B cell (primary cell): ENCODE results near the gene DPP10. TPM values are rescaled to one million over a fixed set of nuclear protein-coding genes. Genes with fewer than 3 reads are reported as not detected.

Source experiments
- ATAC-seq: fragments of 200-7000 bp; cut with Tn5 transposase; one replicate; pipeline ENCODE4 v1.10.0; 2021; ENCODE audit warnings: low read depth, mild to moderate bottlenecking, moderate number of reproducible peaks, moderate library complexity
- CTCF ChIA-PET: fragments of 350-600 bp; sonication (Branson Sonifier 250); formaldehyde crosslinking; loops from one replicate; lab custom pipeline; 2021; ENCODE audit warnings: antibody characterized with exemption, inconsistent platforms; lab: Charles Lee
- POLR2A ChIA-PET: fragments of 350-600 bp; sonication (Branson Sonifier 250); formaldehyde crosslinking; loops from one replicate; lab custom pipeline; 2021; ENCODE audit warnings: antibody characterized with exemption; lab: Charles Lee
- DNase-seq: peaks from one replicate; pipeline ENCODE4 v3.0.0; 2013
- H2AFZ ChIP-seq: 2 replicates; pipeline ENCODE4 v1.6.1; 2012; ENCODE audit warnings: mild to moderate bottlenecking, low read depth, low read length; ENCODE audit not compliant: insufficient read depth, poor library complexity, severe bottlenecking
- H3K27ac ChIP-seq, 2 donors: 1 replicate in 1 of 2; 2 replicates in 1 of 2; pipeline ENCODE4 v1.5.1; 2012 to 2013; ENCODE audit warnings: low read length in 2 of 2, mild to moderate bottlenecking in 2 of 2, moderate library complexity in 1 of 2
- H3K27me3 ChIP-seq, 4 experiments: fragments of 200-600 bp in 1 of 4; sonication (generic) in 1 of 4; replicated peaks in 1 of 4; 1 replicate in 2 of 4; 2 replicates in 2 of 4; pipeline versions ENCODE4 v1.6.1 to v1.7.0; 2013 to 2016; ENCODE audit warnings: low read length in 3 of 4, mild to moderate bottlenecking in 2 of 4, mixed read lengths in 1 of 4, moderate library complexity in 1 of 4; ENCODE audit not compliant: insufficient read depth in 4 of 4, control insufficient read depth in 3 of 4; ENCODE audit errors: control extremely low read depth in 1 of 4
- H3K36me3 ChIP-seq, 2 experiments: replicated peaks in 1 of 2; 1 replicate in 1 of 2; 2 replicates in 1 of 2; pipeline versions ENCODE4 v1.6.1 to v1.7.1; 2013; ENCODE audit warnings: low read length in 1 of 2; ENCODE audit not compliant: insufficient read depth in 2 of 2, control insufficient read depth in 1 of 2; ENCODE audit errors: control extremely low read depth in 1 of 2, extremely low read depth in 1 of 2
- H3K4me1 ChIP-seq, 2 donors: fragments of 200-600 bp in 1 of 2; sonication (generic) in 1 of 2; 1 replicate in 1 of 2; 2 replicates in 1 of 2; pipeline versions ENCODE4 v1.5.1 to v1.6.1; 2013 to 2017; ENCODE audit warnings: low read length in 2 of 2; ENCODE audit not compliant: control insufficient read depth in 2 of 2, insufficient read depth in 2 of 2
- H3K4me2 ChIP-seq: replicated peaks from 2 replicates; pipeline ENCODE3; 2012; ENCODE audit warnings: mild to moderate bottlenecking, low read depth, low read length; ENCODE audit not compliant: poor library complexity, severe bottlenecking
- H3K4me3 ChIP-seq, 5 experiments: fragments of 200-600 bp in 1 of 5; sonication (generic) in 1 of 5; 1 replicate in 3 of 5; 2 replicates in 2 of 5; pipeline versions ENCODE4 v1.5.1 to v1.7.0; 2011 to 2016; ENCODE audit warnings: low read length in 4 of 5, mild to moderate bottlenecking in 4 of 5, low read depth in 2 of 5, control low read depth in 1 of 5, moderate library complexity in 1 of 5; ENCODE audit not compliant: insufficient read depth in 1 of 5; ENCODE audit errors: control extremely low read depth in 1 of 5, extremely low read depth in 1 of 5
- H3K79me2 ChIP-seq: fragments of 200-600 bp; sonication (generic); one replicate; pipeline ENCODE4 v1.6.0; 2016; ENCODE audit warnings: low read length; ENCODE audit not compliant: control insufficient read depth, insufficient read depth
- H3K9ac ChIP-seq: fragments of 200-600 bp; sonication (generic); 2 replicates; pipeline ENCODE4 v1.6.1; 2017; ENCODE audit warnings: mild to moderate bottlenecking, low read length, moderate library complexity
- H3K9me3 ChIP-seq, 3 donors: one replicate each; pipeline versions ENCODE4 v1.6.1 to v1.7.1; 2013; ENCODE audit warnings: low read length in 2 of 3; ENCODE audit not compliant: control insufficient read depth in 2 of 3, insufficient read depth in 1 of 3; ENCODE audit errors: control extremely low read depth in 1 of 3
- H4K20me1 ChIP-seq: 2 replicates; pipeline ENCODE4 v1.6.0; 2012; ENCODE audit warnings: mild to moderate bottlenecking, low read length; ENCODE audit not compliant: insufficient read depth, control insufficient read depth, poor library complexity, severe bottlenecking
- H3K27ac Mint-ChIP-seq: one replicate; pipeline ENCODE4 v1.8.0; 2021; ENCODE audit warnings: mixed read lengths
- H3K27me3 Mint-ChIP-seq: one replicate; pipeline ENCODE4 v1.8.0; 2021; ENCODE audit warnings: mixed read lengths
- H3K4me1 Mint-ChIP-seq: one replicate; pipeline ENCODE4 v1.8.0; 2021; ENCODE audit warnings: mixed read lengths
- H3K4me3 Mint-ChIP-seq: one replicate; pipeline ENCODE4 v1.8.0; 2021; ENCODE audit warnings: mixed read lengths
- H3K9me3 Mint-ChIP-seq: one replicate; pipeline ENCODE4 v1.8.0; 2022; ENCODE audit warnings: mixed read lengths; ENCODE audit not compliant: insufficient read depth
- EZH2 ChIP-seq: IDR thresholded peaks from 2 replicates; pipeline ENCODE4 v1.6.1; 2012; ENCODE audit warnings: borderline replicate concordance, low read depth, mild to moderate bottlenecking, moderate library complexity, low read length; ENCODE audit not compliant: insufficient read depth, poor library complexity, severe bottlenecking
- WGBS: methylation state at CpG from one replicate; pipeline ENCODE4 v1.1.5; 2013; ENCODE audit warnings: missing lambda C conversion rate; ENCODE audit not compliant: insufficient coverage; 5-methylcytosine and 5-hydroxymethylcytosine counted together
- intact Hi-C: fragments of 100-400 bp; cut with micrococcal nuclease; formaldehyde crosslinking; loops from one replicate; pipeline ENCODE4 v1.10.0; 2022
- polyA plus RNA-seq: library from polyadenylated mRNA; depleted of rRNA; stranded (reverse); fragments of >200 nt; gene quantifications from 2 replicates; pipeline ENCODE4 v1.2.3, GENCODE V29; 2012
- total RNA-seq, 2 donors: library from RNA; stranded (reverse); fragments of 120-200 nt in 1 of 2; gene quantifications; 1 replicate in 1 of 2; 2 replicates in 1 of 2; pipeline versions ENCODE4 v1.2.3 to v1.2.4, GENCODE V29; 2013 to 2022
- TF ChIP-seq, protein P1 (sequence below): fragments of 200-600 bp; IDR thresholded peaks from one replicate; pipeline ENCODE4 v1.8.0; 2022; ENCODE audit warnings: antibody characterized with exemption, mild to moderate bottlenecking

Gene DPP10
- total and polyA plus RNA-seq, 2 donors (not counting 1 experiment from before 2014, with no cell fraction given): not detected

DNA sequence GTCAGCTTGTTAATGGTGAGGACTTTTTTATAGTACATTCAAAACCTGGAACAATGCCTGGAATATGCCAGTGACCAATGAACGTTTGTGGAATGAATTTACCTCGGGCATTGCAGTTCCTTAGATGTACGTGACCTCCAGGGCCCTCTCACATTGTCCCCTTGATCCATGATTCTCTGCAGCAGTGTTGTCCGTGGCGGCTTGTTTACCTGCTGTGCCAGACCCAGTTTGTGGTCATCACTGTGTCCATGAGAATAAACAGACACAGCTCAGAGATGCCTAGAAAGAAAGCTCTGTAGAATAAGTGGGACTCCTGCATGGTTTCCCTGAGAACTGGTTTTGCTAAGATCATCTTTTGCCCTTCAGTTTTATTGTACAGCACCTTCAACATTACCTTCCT is 1132.2 kb downstream of the DPP10 start:
- Histone ChIP-seq H3K36me3 (no peaks in the 10 kb centered on the region), H3K9ac (no peak overlapping the region), H2AFZ (no peak overlapping the region), H3K27me3 (no peaks in the 10 kb centered on the region), H4K20me1 (no peaks in the 10 kb centered on the region), H3K4me1 (no peaks in the 10 kb centered on the region), H3K4me2 (no peak overlapping the region), H3K79me2 (no peaks in the 10 kb centered on the region), H3K9me3 (no peaks in the 10 kb centered on the region), H3K27ac (no peak overlapping the region), H3K4me3 (no peak overlapping the region)
- no peak overlapping the region for H3K27ac Mint-ChIP-seq
- TF ChIP-seq, protein P1, sequence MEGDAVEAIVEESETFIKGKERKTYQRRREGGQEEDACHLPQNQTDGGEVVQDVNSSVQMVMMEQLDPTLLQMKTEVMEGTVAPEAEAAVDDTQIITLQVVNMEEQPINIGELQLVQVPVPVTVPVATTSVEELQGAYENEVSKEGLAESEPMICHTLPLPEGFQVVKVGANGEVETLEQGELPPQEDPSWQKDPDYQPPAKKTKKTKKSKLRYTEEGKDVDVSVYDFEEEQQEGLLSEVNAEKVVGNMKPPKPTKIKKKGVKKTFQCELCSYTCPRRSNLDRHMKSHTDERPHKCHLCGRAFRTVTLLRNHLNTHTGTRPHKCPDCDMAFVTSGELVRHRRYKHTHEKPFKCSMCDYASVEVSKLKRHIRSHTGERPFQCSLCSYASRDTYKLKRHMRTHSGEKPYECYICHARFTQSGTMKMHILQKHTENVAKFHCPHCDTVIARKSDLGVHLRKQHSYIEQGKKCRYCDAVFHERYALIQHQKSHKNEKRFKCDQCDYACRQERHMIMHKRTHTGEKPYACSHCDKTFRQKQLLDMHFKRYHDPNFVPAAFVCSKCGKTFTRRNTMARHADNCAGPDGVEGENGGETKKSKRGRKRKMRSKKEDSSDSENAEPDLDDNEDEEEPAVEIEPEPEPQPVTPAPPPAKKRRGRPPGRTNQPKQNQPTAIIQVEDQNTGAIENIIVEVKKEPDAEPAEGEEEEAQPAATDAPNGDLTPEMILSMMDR: no peak
- ATAC-seq: no peak
- no peak overlapping the region for H3K4me3 Mint-ChIP-seq
- ChIA-PET POLR2A (no interaction called here), CTCF (no interaction called here)
- no peak for DNase-seq
- H3K4me1 Mint-ChIP-seq: no peaks in the 10 kb centered on the region
- peaks cover 10% of the 10 kb centered on the region for H3K9me3 Mint-ChIP-seq
- no peaks in the 10 kb centered on the region for H3K27me3 Mint-ChIP-seq
- intact Hi-C loops: no loop called here
- WGBS: 75% methylated on average over 5 of the region's 5 CpGs

DNA sequence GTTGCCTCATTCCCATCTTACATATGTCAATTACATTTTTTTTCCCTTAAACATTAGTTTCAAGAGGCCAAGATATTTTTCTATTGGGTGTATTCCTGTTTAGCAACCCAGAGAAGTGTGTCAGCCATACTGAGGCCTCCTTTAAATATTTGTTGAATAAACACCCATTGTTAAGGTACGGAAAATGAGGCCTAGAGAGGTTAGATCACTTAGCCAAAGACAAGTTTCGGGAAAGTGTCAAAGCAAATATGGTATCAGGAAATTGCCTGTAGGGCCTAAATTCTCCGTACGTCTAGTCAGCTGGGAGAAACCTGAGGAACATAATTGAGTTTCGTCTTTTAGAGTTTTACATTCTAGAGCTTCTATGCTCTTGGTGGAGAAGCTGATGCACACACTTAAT is 1138.3 kb downstream of the DPP10 start:
- ATAC-seq (no peak), DNase-seq (no peak)
- peaks cover 5% of the 10 kb centered on the region for H3K9me3 Mint-ChIP-seq
- Histone ChIP-seq H3K4me1 (no peaks in the 10 kb centered on the region), H3K27ac (no peak overlapping the region), H4K20me1 (no peaks in the 10 kb centered on the region), H3K79me2 (no peaks in the 10 kb centered on the region), H3K4me3 (no peak overlapping the region), H2AFZ (no peak overlapping the region), H3K9ac (no peak overlapping the region), H3K4me2 (no peak overlapping the region), H3K36me3 (no peaks in the 10 kb centered on the region), H3K27me3 (no peaks in the 10 kb centered on the region), H3K9me3 (peaks cover 0 to 4% (median 1%) of the 10 kb centered on the region in 3 donors)
- TF ChIP-seq EZH2: no peak
- TF ChIP-seq, protein P1: no peak
- ChIA-PET CTCF (no interaction called here), POLR2A (no interaction called here)
- H3K27ac Mint-ChIP-seq: no peak overlapping the region
- H3K4me3 Mint-ChIP-seq: no peak overlapping the region
- WGBS: 89% methylated on average over 4 of the region's 5 CpGs
- H3K4me1 Mint-ChIP-seq: no peaks in the 10 kb centered on the region
- intact Hi-C loops: no loop called here
- H3K27me3 Mint-ChIP-seq: no peaks in the 10 kb centered on the region
